Stomach (tissue), 4 donors: ENCODE measurements around the gene TMEM143.

Experiments used
- CTCF ChIP-seq, 7 experiments: fragments of 450-650 bp in 4 of 7; fragments of 200-600 bp in 3 of 7; sonication (generic) in 3 of 7; IDR thresholded peaks; one replicate each; pipeline ENCODE4 v1.5.1; 2016 to 2019; ENCODE audit warnings: antibody characterized with exemption in 7 of 7, control low read depth in 2 of 7, mild to moderate bottlenecking in 1 of 7
- POLR2AphosphoS5 ChIP-seq, 3 donors: sonication (generic); formaldehyde crosslinking; IDR thresholded peaks; one replicate each; pipeline ENCODE4 v1.6.1; 2016; ENCODE audit warnings: antibody characterized with exemption in 3 of 3

DNA sequence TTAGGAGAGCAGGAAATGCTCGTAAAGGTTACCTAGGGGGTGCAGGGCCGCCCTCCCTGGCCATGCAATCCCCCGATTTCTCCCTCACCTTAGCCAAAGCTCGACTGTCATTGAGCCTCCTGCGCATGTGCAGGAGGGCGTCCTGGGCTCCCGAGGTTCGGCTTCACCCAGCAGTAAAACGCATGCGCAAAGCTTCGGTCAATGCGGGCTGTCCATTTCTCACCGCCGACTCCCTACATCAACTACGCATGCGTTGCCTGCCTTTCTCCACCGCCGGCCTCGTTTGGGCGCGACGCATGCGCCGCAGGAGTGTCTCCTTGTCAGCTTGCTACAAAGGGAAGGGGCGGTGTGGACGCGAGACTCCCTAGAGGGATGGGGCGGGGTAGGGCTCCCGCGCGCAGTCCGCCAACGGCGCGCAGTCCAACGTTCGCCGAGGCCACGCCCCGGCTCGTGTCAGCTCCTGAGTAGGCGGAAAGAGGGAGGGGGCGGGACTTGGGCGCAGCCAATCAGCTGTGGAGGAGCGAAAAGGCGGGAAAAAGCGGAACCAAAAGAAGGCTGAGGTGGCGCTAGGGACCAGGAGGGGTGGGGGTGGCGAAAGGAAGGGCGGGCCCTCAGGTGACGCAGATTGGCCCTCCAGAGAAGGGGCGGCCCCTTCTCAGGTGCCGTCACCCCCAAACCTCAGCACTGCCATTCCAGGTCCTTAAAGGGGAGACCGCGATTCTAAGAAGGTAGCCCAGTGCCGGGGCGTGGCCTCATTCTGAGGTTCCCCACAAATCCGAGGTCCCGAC is at the start of gene TMEM143, which contains the start of gene SYNGR4:
- no peak for TF ChIP-seq CTCF (IDR thresholded peaks at IDR 0.05)
- peak; percentile 69 to 96 (median 89) for TF ChIP-seq POLR2AphosphoS5 (IDR thresholded peaks at IDR 0.05)
